Vagina (tissue), 2 donors: Measurements from ENCODE around the gene CHRFAM7A. TPM values are rescaled to one million over a fixed set of nuclear protein-coding genes. Genes with fewer than 3 reads are reported as not detected.
"Not testable (repeated sequence)": the region's sequence is repeated elsewhere in the genome, so short reads cannot be mapped to it uniquely, and the experiment has no call there.

ENCODE experiments used
- DNase-seq, 2 donors: peaks; one replicate each; pipeline ENCODE4 v3.0.0-alpha.2; 2017; ENCODE audit errors: extremely low spot score in 2 of 2
- H3K27ac ChIP-seq: fragments of 200-600 bp; sonication (generic); one replicate; pipeline ENCODE4 v1.5.1; 2019
- H3K27me3 ChIP-seq: fragments of 200-600 bp; sonication (generic); one replicate; pipeline ENCODE4 v1.5.1; 2019
- H3K36me3 ChIP-seq, 2 donors: fragments of 200-600 bp; sonication (generic); one replicate each; pipeline ENCODE4 v1.5.1; 2017 to 2019
- H3K4me1 ChIP-seq: fragments of 200-600 bp; sonication (generic); one replicate; pipeline ENCODE4 v1.5.1; 2019
- H3K4me3 ChIP-seq, 2 donors: fragments of 200-600 bp; sonication (generic); 1 replicate in 1 of 2; 2 replicates in 1 of 2; pipeline ENCODE4 v1.5.1; 2016 to 2019
- H3K9me3 ChIP-seq: fragments of 200-600 bp; sonication (generic); one replicate; pipeline ENCODE4 v1.5.1; 2019
- intact Hi-C: fragments of 100-400 bp; cut with DNase I; formaldehyde crosslinking; loops from one replicate; pipeline ENCODE4 v1.15.1; 2023
- total RNA-seq: library from RNA; depleted of rRNA; stranded (reverse); fragments of >200 nt; gene quantifications from one replicate; pipeline ENCODE4 v1.2.3, GENCODE V29; 2016

CHRFAM7A gene
- total RNA-seq, 1 donor from 2014 or later = not detected

- H3K4me3 ChIP-seq, intact Hi-C loops, H3K9me3 ChIP-seq, DNase-seq, H3K4me1 ChIP-seq, H3K27ac ChIP-seq, H3K27me3 ChIP-seq, H3K36me3 ChIP-seq: not testable (repeated sequence)
Measured at GRCh38 chr15:30368271-30368670, 25.1 kb downstream of the CHRFAM7A start.

GRCh38 chr15:30367246-30367645 is 26.1 kb downstream of the CHRFAM7A start:
- H3K36me3 ChIP-seq, H3K27ac ChIP-seq, H3K27me3 ChIP-seq, H3K4me1 ChIP-seq, H3K9me3 ChIP-seq, H3K4me3 ChIP-seq, intact Hi-C loops: not testable (repeated sequence)
- DNase-seq = peak in 1 of 2 donors; percentile 20

- DNase-seq, H3K36me3 ChIP-seq, intact Hi-C loops: not testable (repeated sequence)
Measured at GRCh38 chr15:30361404-30361803, 31.9 kb downstream of the CHRFAM7A start.

GRCh38 chr15:30360990-30361389 is 32.4 kb downstream of the CHRFAM7A start:
- intact Hi-C loops, H3K4me3 ChIP-seq, H3K4me1 ChIP-seq, H3K9me3 ChIP-seq, H3K27me3 ChIP-seq, H3K36me3 ChIP-seq, H3K27ac ChIP-seq, DNase-seq: not testable (repeated sequence)

More at GRCh38 chr15:30361404-30361803, 31.9 kb downstream of the CHRFAM7A start:
- not testable (repeated sequence) for H3K4me1 ChIP-seq, H3K9me3 ChIP-seq, H3K4me3 ChIP-seq, H3K27ac ChIP-seq, H3K27me3 ChIP-seq

GRCh38 chr15:30355043-30355442 is 38.3 kb downstream of the CHRFAM7A start:
- H3K4me3 ChIP-seq, H3K9me3 ChIP-seq, H3K4me1 ChIP-seq, H3K27ac ChIP-seq, DNase-seq, H3K27me3 ChIP-seq, intact Hi-C loops, H3K36me3 ChIP-seq: not testable (repeated sequence)

- H3K27ac ChIP-seq, H3K9me3 ChIP-seq, H3K4me3 ChIP-seq, DNase-seq, H3K4me1 ChIP-seq, H3K36me3 ChIP-seq, H3K27me3 ChIP-seq, intact Hi-C loops: not testable (repeated sequence)
Measured at GRCh38 chr15:30349803-30350202, 43.5 kb downstream of the CHRFAM7A start.

- H3K4me1 ChIP-seq, intact Hi-C loops, H3K9me3 ChIP-seq, DNase-seq, H3K4me3 ChIP-seq, H3K36me3 ChIP-seq, H3K27me3 ChIP-seq, H3K27ac ChIP-seq: not testable (repeated sequence)
Measured at GRCh38 chr15:30336584-30336983, 56.8 kb downstream of the CHRFAM7A start.

GRCh38 chr15:30334152-30334551 is 59.2 kb downstream of the CHRFAM7A start:
- H3K9me3 ChIP-seq, H3K27me3 ChIP-seq, intact Hi-C loops, H3K27ac ChIP-seq, H3K36me3 ChIP-seq, H3K4me1 ChIP-seq, DNase-seq, H3K4me3 ChIP-seq: not testable (repeated sequence)

GRCh38 chr15:30326145-30326544 is 67.2 kb downstream of the CHRFAM7A start:
- H3K4me1 ChIP-seq, H3K27me3 ChIP-seq, H3K4me3 ChIP-seq, H3K27ac ChIP-seq, H3K36me3 ChIP-seq, H3K9me3 ChIP-seq, intact Hi-C loops: not testable (repeated sequence)
- peak; percentile 67 to 70 for DNase-seq

- H3K27me3 ChIP-seq, H3K27ac ChIP-seq, DNase-seq, H3K9me3 ChIP-seq, H3K4me1 ChIP-seq, H3K36me3 ChIP-seq, H3K4me3 ChIP-seq, intact Hi-C loops: not testable (repeated sequence)
Measured at GRCh38 chr15:30321063-30321462, 72.3 kb downstream of the CHRFAM7A start.

GRCh38 chr15:30315704-30316103 is 77.6 kb downstream of the CHRFAM7A start:
- H3K4me1 ChIP-seq, H3K4me3 ChIP-seq, H3K27ac ChIP-seq, H3K36me3 ChIP-seq, DNase-seq, intact Hi-C loops, H3K27me3 ChIP-seq, H3K9me3 ChIP-seq: not testable (repeated sequence)

GRCh38 chr15:30310575-30310974 is 82.8 kb downstream of the CHRFAM7A start:
- DNase-seq, intact Hi-C loops: not testable (repeated sequence)

More at GRCh38 chr15:30310575-30310974, 82.8 kb downstream of the CHRFAM7A start:
- H3K27me3 ChIP-seq, H3K4me1 ChIP-seq, H3K9me3 ChIP-seq, H3K4me3 ChIP-seq, H3K36me3 ChIP-seq, H3K27ac ChIP-seq: not testable (repeated sequence)
